ENCODE results near the gene NLRP6.
A peak's percentile ranks its signal among the peaks of the same experiment; 100 is the strongest.
"Not testable (repeated sequence)": the region's sequence is repeated elsewhere in the genome, so short reads cannot be mapped to it uniquely, and the experiment has no call there.

Gene NLRP6

DNA sequence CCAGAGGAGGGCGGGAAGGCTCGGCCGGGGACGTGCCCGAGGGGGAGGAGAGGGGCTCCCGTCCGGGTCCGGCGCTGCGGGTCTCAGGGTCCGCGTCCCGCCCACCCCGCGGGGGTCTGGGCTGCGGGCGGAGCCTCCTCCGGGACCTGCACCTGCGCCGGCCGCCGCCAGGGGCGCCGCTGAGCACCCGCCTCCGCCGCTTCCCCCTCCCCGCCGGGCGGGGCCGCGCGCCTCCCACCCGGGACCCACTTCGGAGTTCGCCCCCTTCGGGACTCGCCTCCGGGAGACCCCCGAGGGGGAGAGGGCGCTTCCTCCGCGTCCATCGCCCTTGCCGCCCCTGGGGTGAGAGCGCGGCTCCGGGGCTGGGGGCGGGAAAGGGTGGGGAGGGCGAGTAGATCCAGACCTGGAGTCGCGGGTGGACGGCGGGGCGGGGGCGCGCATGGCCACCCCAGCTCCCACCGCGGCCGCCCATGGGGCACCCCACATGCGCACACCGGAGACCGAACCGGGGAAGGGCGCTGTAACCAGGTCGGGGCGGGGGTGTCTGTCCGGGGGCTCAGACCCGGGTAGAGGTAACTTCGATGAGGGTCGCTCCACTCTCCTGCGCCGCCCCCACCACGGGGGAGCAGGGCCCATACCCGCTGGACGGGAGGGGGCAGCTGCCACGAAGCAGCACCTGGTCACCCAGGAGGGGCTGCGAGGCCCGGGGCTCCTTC is 40.4 kb downstream of the NLRP6 start:
- H3K36me3 ChIP-seq (replicated peaks; ENCODE audit: low read depth, low read length); H3K79me2 ChIP-seq (ENCODE audit: low read length); H3K27ac ChIP-seq (ENCODE audit: low read length); H3K27me3 ChIP-seq (ENCODE audit: low read depth, low read length); H3K4me1 ChIP-seq (ENCODE audit: low read length); H3K9me3 ChIP-seq (ENCODE audit: insufficient read depth, low read length); H2AFZ ChIP-seq (ENCODE audit: low read depth, low read length); H4K20me1 ChIP-seq (ENCODE audit: insufficient read depth, low read length): not testable (repeated sequence)
- Histone ChIP-seq H3K4me3 (ENCODE audit: low read length) (peak overlapping the region; percentile 60), H3K4me2 (ENCODE audit: low read length) (peak overlapping the region; percentile 58), H3K9ac (ENCODE audit: low read length) (peak overlapping the region; percentile 54; the same call in 1 of the 2 replicates)

- H3K36me3 ChIP-seq (replicated peaks; ENCODE audit: low read depth, low read length); H3K9me3 ChIP-seq (ENCODE audit: insufficient read depth, low read length); H3K4me1 ChIP-seq (ENCODE audit: low read length); H2AFZ ChIP-seq (ENCODE audit: low read depth, low read length); H3K27ac ChIP-seq (ENCODE audit: low read length); H3K79me2 ChIP-seq (ENCODE audit: low read length); H3K27me3 ChIP-seq (ENCODE audit: low read depth, low read length); H4K20me1 ChIP-seq (ENCODE audit: insufficient read depth, low read length): not testable (repeated sequence)
- peak overlapping the region; percentile 60 for H3K4me3 ChIP-seq (ENCODE audit: low read length)
- H3K9ac ChIP-seq (ENCODE audit: low read length), result peak overlapping the region; percentile 54; the same call in 1 of the 2 replicates
- peak overlapping the region; percentile 58 for H3K4me2 ChIP-seq (ENCODE audit: low read length)
Observed at GRCh38 chr11:319121-319887, 41.1 kb downstream of the NLRP6 start.

- H3K27me3 ChIP-seq (ENCODE audit: low read depth, low read length); H3K9me3 ChIP-seq (ENCODE audit: insufficient read depth, low read length); H3K4me1 ChIP-seq (ENCODE audit: low read length); H3K4me2 ChIP-seq (ENCODE audit: low read length); H3K9ac ChIP-seq (ENCODE audit: low read length); H4K20me1 ChIP-seq (ENCODE audit: insufficient read depth, low read length); H3K27ac ChIP-seq (ENCODE audit: low read length); H3K4me3 ChIP-seq (ENCODE audit: low read length); H2AFZ ChIP-seq (ENCODE audit: low read depth, low read length); H3K36me3 ChIP-seq (replicated peaks; ENCODE audit: low read depth, low read length); H3K79me2 ChIP-seq (ENCODE audit: low read length): not testable (repeated sequence)
Observed at GRCh38 chr11:319888-320273, 41.7 kb downstream of the NLRP6 start.

GRCh38 chr11:324156-324555 is 45.9 kb downstream of the NLRP6 start:
- H3K9ac ChIP-seq (ENCODE audit: low read length), result no peak overlapping the region
- no peak overlapping the region for H2AFZ ChIP-seq (ENCODE audit: low read depth, low read length)
- no peaks in the 10 kb centered on the region for H3K36me3 ChIP-seq (replicated peaks; ENCODE audit: low read depth, low read length)
- no peaks in the 10 kb centered on the region for H3K9me3 ChIP-seq (ENCODE audit: insufficient read depth, low read length)
- TF ChIP-seq, protein P1, sequence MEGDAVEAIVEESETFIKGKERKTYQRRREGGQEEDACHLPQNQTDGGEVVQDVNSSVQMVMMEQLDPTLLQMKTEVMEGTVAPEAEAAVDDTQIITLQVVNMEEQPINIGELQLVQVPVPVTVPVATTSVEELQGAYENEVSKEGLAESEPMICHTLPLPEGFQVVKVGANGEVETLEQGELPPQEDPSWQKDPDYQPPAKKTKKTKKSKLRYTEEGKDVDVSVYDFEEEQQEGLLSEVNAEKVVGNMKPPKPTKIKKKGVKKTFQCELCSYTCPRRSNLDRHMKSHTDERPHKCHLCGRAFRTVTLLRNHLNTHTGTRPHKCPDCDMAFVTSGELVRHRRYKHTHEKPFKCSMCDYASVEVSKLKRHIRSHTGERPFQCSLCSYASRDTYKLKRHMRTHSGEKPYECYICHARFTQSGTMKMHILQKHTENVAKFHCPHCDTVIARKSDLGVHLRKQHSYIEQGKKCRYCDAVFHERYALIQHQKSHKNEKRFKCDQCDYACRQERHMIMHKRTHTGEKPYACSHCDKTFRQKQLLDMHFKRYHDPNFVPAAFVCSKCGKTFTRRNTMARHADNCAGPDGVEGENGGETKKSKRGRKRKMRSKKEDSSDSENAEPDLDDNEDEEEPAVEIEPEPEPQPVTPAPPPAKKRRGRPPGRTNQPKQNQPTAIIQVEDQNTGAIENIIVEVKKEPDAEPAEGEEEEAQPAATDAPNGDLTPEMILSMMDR (IDR thresholded peaks at IDR 0.05; ENCODE audit: low read depth, low read length), result no peak
- TF ChIP-seq EZH2phosphoT487 (IDR thresholded peaks at IDR 0.05; ENCODE audit: low read depth), result no peak
- no peak overlapping the region for H3K4me2 ChIP-seq (ENCODE audit: low read length)
- H3K79me2 ChIP-seq (ENCODE audit: low read length), result no peaks in the 10 kb centered on the region
- no peak overlapping the region for H3K27ac ChIP-seq (ENCODE audit: low read length)
- H3K27me3 ChIP-seq (ENCODE audit: low read depth, low read length), result no peaks in the 10 kb centered on the region
- H3K4me1 ChIP-seq (ENCODE audit: low read length), result peaks cover 29% of the 10 kb centered on the region
- H3K4me3 ChIP-seq (ENCODE audit: low read length), result no peak overlapping the region
- no peaks in the 10 kb centered on the region for H4K20me1 ChIP-seq (ENCODE audit: insufficient read depth, low read length)

DNA sequence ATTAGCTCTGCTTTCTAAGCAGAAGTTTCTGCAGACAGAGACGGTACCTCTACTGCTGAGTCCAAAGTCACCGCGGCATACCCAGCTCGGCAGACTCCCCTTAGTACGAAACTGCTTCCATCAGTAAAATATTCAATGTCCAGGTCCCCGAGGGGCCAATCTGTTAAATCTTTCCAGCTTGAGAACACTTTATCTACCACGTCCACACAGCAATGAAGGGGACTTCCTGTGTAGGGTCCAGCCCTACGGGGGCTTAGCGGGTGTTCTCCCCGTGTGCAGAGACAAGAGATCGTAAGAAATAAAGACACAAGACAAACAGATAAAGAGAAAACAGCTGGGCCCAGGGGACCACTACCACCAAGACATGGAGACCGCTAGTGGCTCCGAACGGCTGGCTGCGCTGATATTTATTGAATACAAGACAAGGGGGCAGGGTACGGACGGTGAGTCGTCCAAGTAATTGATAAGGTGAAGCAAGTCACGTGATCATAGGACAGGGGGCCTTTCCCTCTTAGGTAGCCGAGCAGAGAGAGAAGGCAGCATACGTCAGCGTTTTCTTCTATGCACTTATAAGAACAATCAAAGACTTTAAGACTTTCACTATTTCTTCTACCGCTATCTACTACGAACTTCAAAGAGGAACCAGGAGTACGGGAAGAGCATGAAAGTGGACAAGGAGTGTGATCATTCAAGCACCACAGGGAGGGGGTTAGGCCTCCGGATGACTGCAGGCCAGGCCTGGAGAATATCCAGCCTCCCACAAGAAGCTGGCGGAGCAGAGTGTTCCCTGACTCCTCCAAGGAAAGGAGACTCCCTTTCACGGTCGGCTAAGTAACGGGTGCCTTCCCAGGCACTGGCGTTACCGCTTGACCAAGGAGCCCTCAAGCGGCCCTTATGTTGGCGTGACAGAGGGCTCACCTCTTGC is 46.6 kb downstream of the NLRP6 start:
- not testable (repeated sequence) for H3K27ac ChIP-seq (ENCODE audit: low read length); H3K4me3 ChIP-seq (ENCODE audit: low read length); H3K4me2 ChIP-seq (ENCODE audit: low read length)

More for the DNA sequence above, 46.6 kb downstream of the NLRP6 start:
- H4K20me1 ChIP-seq (ENCODE audit: insufficient read depth, low read length); H2AFZ ChIP-seq (ENCODE audit: low read depth, low read length); H3K27me3 ChIP-seq (ENCODE audit: low read depth, low read length); H3K9me3 ChIP-seq (ENCODE audit: insufficient read depth, low read length); H3K9ac ChIP-seq (ENCODE audit: low read length); H3K36me3 ChIP-seq (replicated peaks; ENCODE audit: low read depth, low read length); H3K79me2 ChIP-seq (ENCODE audit: low read length): not testable (repeated sequence)
- H3K4me1 ChIP-seq (ENCODE audit: low read length), result peaks cover 36% of the 10 kb centered on the region

Data from OCI-LY3 (cell line).